Natural killer cell (primary cell): Measurements from ENCODE around the gene PTPRK. TPM values are rescaled to one million over a fixed set of nuclear protein-coding genes. Genes with fewer than 3 reads are reported as not detected.
A peak's percentile ranks its signal among the peaks of the same experiment; 100 is the strongest.

Experiments
- ATAC-seq, 3 donors: fragments of 150-1000 bp in 2 of 3; fragments of 200-7000 bp in 1 of 3; cut with Tn5 transposase; 1 replicate in 1 of 3; 2 replicates in 2 of 3; pipeline ENCODE4 v1.10.0; 2021; ENCODE audit warnings: mild to moderate bottlenecking in 2 of 3, moderate library complexity in 2 of 3
- DNase-seq, 2 donors: peaks; one replicate each; pipeline versions ENCODE4 v3.0.0 to v3.0.0-alpha.2; 2013 to 2021; ENCODE audit warnings: mixed read lengths in 1 of 2
- H3K27ac ChIP-seq: one replicate; pipeline ENCODE4 v1.5.1; 2013; ENCODE audit warnings: mild to moderate bottlenecking, low read length
- H3K27me3 ChIP-seq: one replicate; pipeline ENCODE4 v1.6.1; 2013; ENCODE audit warnings: low read length; ENCODE audit not compliant: control insufficient read depth, insufficient read depth
- H3K36me3 ChIP-seq: one replicate; pipeline ENCODE4 v1.6.1; 2013; ENCODE audit warnings: low read length; ENCODE audit not compliant: control insufficient read depth, insufficient read depth
- H3K4me1 ChIP-seq: one replicate; pipeline ENCODE4 v1.6.1; 2013; ENCODE audit warnings: low read length; ENCODE audit not compliant: control insufficient read depth, insufficient read depth
- H3K4me3 ChIP-seq: one replicate; pipeline ENCODE4 v1.5.1; 2013; ENCODE audit warnings: low read length
- H3K9me3 ChIP-seq: one replicate; pipeline ENCODE4 v1.6.1; 2013; ENCODE audit warnings: low read length; ENCODE audit not compliant: control insufficient read depth, insufficient read depth
- H3K27ac Mint-ChIP-seq, 2 donors: one replicate each; pipeline ENCODE4 v1.8.0; 2022; ENCODE audit warnings: mild to moderate bottlenecking in 2 of 2, mixed read lengths in 2 of 2, moderate library complexity in 1 of 2
- H3K27me3 Mint-ChIP-seq, 2 donors: one replicate each; pipeline ENCODE4 v1.8.0; 2022; ENCODE audit warnings: low read depth in 2 of 2, mixed read lengths in 2 of 2
- H3K36me3 Mint-ChIP-seq: one replicate; pipeline ENCODE4 v1.8.0; 2022; ENCODE audit warnings: mixed read lengths
- H3K4me1 Mint-ChIP-seq, 2 donors: one replicate each; pipeline ENCODE4 v1.8.0; 2022; ENCODE audit warnings: mixed read lengths in 2 of 2
- H3K4me3 Mint-ChIP-seq: one replicate; pipeline ENCODE4 v1.8.0; 2022; ENCODE audit warnings: mild to moderate bottlenecking, moderate library complexity, mixed read lengths
- H3K9me3 Mint-ChIP-seq, 2 donors: one replicate each; pipeline ENCODE4 v1.8.0; 2022; ENCODE audit warnings: mixed read lengths in 2 of 2
- WGBS: methylation state at CpG from one replicate; pipeline ENCODE4 v1.1.7; 2013; ENCODE audit warnings: missing lambda C conversion rate; ENCODE audit not compliant: insufficient coverage; 5-methylcytosine and 5-hydroxymethylcytosine counted together
- intact Hi-C: fragments of 100-400 bp; cut with micrococcal nuclease; formaldehyde crosslinking; loops from one replicate; pipeline ENCODE4 v1.14.2; 2022
- total RNA-seq, 4 donors: library from RNA; stranded (reverse); fragments of 120-200 nt in 1 of 4; gene quantifications; one replicate each; pipeline versions ENCODE4 v1.2.3 to v1.2.4, GENCODE V29; 2013 to 2022
- TF ChIP-seq, protein P1 (sequence below): fragments of 200-600 bp; IDR thresholded peaks from one replicate; pipeline ENCODE4 v1.8.0; 2022; ENCODE audit warnings: antibody characterized with exemption

Gene PTPRK
- total RNA-seq, 3 donors from 2014 or later (not counting 1 experiment from before 2014, with no cell fraction given): 0.14 to 1.2 (median 0.95) TPM

DNA sequence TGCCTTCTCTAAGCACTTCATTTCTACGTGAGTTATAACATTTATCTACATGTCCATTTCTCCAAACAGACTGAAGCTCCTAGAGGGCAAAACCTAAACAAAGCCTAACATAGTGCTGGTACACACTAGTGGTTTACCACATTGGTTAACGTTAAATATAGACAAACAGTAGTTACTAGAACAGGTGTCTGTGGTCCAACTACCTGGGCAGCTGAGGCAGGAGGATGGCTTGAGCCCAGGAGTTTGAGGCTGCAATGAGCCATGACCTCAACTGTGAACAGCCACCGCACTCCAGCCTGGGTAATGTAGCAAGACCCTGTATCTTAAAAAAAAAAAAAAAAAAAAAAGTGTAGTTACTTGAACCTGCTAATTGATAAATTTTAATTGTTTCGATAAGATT lies 26.5 kb downstream of the PTPRK start:
- H3K4me3 Mint-ChIP-seq: no peak overlapping the region
- intact Hi-C loops: no loop called here
- Histone ChIP-seq H3K4me1 (no peaks in the 10 kb centered on the region), H3K27ac (no peak overlapping the region), H3K27me3 (no peaks in the 10 kb centered on the region), H3K9me3 (no peaks in the 10 kb centered on the region), H3K4me3 (no peak overlapping the region), H3K36me3 (no peaks in the 10 kb centered on the region)
- H3K9me3 Mint-ChIP-seq: peaks cover 0 to 2% of the 10 kb centered on the region in 2 donors
- peaks cover 0 to 4% of the 10 kb centered on the region in 2 donors for H3K4me1 Mint-ChIP-seq
- TF ChIP-seq, protein P1, sequence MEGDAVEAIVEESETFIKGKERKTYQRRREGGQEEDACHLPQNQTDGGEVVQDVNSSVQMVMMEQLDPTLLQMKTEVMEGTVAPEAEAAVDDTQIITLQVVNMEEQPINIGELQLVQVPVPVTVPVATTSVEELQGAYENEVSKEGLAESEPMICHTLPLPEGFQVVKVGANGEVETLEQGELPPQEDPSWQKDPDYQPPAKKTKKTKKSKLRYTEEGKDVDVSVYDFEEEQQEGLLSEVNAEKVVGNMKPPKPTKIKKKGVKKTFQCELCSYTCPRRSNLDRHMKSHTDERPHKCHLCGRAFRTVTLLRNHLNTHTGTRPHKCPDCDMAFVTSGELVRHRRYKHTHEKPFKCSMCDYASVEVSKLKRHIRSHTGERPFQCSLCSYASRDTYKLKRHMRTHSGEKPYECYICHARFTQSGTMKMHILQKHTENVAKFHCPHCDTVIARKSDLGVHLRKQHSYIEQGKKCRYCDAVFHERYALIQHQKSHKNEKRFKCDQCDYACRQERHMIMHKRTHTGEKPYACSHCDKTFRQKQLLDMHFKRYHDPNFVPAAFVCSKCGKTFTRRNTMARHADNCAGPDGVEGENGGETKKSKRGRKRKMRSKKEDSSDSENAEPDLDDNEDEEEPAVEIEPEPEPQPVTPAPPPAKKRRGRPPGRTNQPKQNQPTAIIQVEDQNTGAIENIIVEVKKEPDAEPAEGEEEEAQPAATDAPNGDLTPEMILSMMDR: no peak
- ATAC-seq: no peak
- no peak overlapping the region for H3K27ac Mint-ChIP-seq
- no peaks in the 10 kb centered on the region for H3K36me3 Mint-ChIP-seq
- peaks cover 0 to 2% of the 10 kb centered on the region in 2 donors for H3K27me3 Mint-ChIP-seq
- WGBS: 49% methylated on average over 3 of the region's 4 CpGs
- no peak for DNase-seq

DNA sequence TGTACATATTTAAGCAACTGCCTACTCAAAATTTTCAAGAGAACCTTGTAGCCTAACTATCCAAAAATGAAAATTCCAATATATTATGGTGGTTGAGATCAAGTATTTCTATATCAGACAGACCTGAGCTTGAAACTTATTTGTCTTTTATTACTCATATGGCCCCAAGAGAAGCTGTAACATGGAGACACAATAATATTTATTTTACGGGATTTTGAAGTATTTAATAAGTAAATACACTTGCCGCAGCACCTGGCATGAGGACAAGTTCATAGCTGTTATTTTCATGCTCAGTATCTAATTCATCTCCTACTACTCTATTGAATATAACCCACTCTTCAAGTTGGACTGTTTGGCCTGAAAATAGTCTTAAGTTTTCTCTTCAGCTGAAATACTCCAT lies 28.0 kb downstream of the PTPRK start:
- Histone ChIP-seq H3K36me3 (no peaks in the 10 kb centered on the region), H3K9me3 (no peaks in the 10 kb centered on the region), H3K4me1 (no peaks in the 10 kb centered on the region), H3K4me3 (no peak overlapping the region), H3K27ac (no peak overlapping the region), H3K27me3 (no peaks in the 10 kb centered on the region)
- peaks cover 0 to 4% of the 10 kb centered on the region in 2 donors for H3K4me1 Mint-ChIP-seq
- H3K9me3 Mint-ChIP-seq: peaks cover 0 to 2% of the 10 kb centered on the region in 2 donors
- no peak overlapping the region for H3K27ac Mint-ChIP-seq
- ATAC-seq: no peak
- intact Hi-C loops: no loop called here
- DNase-seq: no peak
- H3K36me3 Mint-ChIP-seq: no peaks in the 10 kb centered on the region
- WGBS: 100% methylated on average over 1 of the region's 2 CpGs
- peaks cover 0 to 2% of the 10 kb centered on the region in 2 donors for H3K27me3 Mint-ChIP-seq
- peak overlapping the region; percentile 8 for H3K4me3 Mint-ChIP-seq
- TF ChIP-seq, protein P1: no peak

DNA sequence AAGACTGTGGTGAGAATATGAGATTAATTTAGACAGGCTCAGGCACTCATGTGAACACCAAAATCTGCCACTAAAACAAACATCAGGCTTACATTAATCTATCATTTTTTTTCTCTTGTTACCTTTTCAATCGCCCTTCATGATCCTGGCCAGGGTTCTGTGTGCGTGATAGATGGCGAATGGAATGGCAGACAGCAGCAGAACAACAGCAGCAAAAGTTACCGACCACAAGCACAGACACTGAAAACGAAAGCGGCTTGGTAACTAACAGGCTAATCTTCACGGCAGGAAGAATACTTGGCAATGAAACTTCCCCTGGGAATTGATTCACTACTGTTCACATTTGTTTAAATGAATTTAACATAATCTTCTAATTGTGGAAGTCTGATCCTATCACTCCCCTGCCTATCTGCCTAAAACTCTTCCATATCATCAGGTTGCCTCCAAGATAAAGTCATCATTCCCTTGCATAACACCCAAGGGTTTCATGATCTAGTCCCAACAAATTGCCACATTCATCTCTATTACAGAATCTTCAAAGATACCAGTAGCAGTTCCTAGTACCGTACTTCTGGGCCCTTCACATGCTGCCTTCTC lies 28.7 kb downstream of the PTPRK start:
- H3K9me3 ChIP-seq: no peaks in the 10 kb centered on the region
- H3K27me3 ChIP-seq: no peaks in the 10 kb centered on the region
- no peaks in the 10 kb centered on the region for H3K4me1 ChIP-seq
- TF ChIP-seq, protein P1: no peak
- ATAC-seq (no peak), DNase-seq (peak in 1 of 2 donors; percentile 34)
- H3K4me3 Mint-ChIP-seq: peak overlapping the region; percentile 8
- H3K27me3 Mint-ChIP-seq: peaks cover 0 to 2% of the 10 kb centered on the region in 2 donors
- 66% methylated on average over 8 of the region's 8 CpGs for WGBS
- H3K27ac ChIP-seq: no peak overlapping the region
- H3K4me3 ChIP-seq: no peak overlapping the region
- H3K36me3 Mint-ChIP-seq: no peaks in the 10 kb centered on the region
- no peaks in the 10 kb centered on the region for H3K36me3 ChIP-seq
- no peak overlapping the region for H3K27ac Mint-ChIP-seq
- intact Hi-C loops: no loop called here
- H3K9me3 Mint-ChIP-seq: peaks cover 0 to 2% of the 10 kb centered on the region in 2 donors
- H3K4me1 Mint-ChIP-seq: peaks cover 0 to 4% of the 10 kb centered on the region in 2 donors

DNA sequence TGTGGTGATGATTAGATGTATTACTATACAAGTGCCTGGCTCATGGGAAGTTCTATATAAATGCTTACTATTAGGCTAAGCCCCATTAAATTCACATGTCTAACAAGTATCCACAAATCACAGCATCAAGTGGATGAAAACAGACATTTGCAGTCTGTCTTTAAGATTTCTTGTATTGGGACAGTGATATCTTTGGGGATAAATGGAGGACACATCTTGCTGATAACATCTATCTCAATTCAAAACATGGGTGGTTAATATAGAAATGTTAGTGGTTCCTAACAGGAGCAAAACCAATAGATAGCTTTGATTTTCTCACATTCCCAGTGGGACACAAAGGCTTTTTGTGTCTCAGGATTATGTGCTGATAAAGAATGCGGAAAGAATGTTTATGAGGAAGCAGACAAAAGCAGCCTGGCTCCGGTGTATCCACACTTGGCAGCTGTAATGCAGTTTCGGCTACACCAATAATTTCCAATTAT lies 29.3 kb downstream of the PTPRK start:
- Histone ChIP-seq H3K4me3 (no peak overlapping the region), H3K4me1 (no peaks in the 10 kb centered on the region), H3K27ac (no peak overlapping the region), H3K36me3 (no peaks in the 10 kb centered on the region), H3K27me3 (no peaks in the 10 kb centered on the region), H3K9me3 (no peaks in the 10 kb centered on the region)
- TF ChIP-seq, protein P1: no peak
- WGBS: 88% methylated on average over 2 of the region's 3 CpGs
- intact Hi-C loops: no loop called here
- ATAC-seq (no peak), DNase-seq (no peak)
- peaks cover 0 to 2% of the 10 kb centered on the region in 2 donors for H3K9me3 Mint-ChIP-seq
- peaks cover 0 to 4% of the 10 kb centered on the region in 2 donors for H3K4me1 Mint-ChIP-seq
- H3K27me3 Mint-ChIP-seq: peaks cover 0 to 4% of the 10 kb centered on the region in 2 donors
- H3K27ac Mint-ChIP-seq: no peak overlapping the region
- no peaks in the 10 kb centered on the region for H3K36me3 Mint-ChIP-seq
- no peak overlapping the region for H3K4me3 Mint-ChIP-seq
